ENCODE measurements around the gene CCDC87. TPM values are rescaled to one million over a fixed set of nuclear protein-coding genes. Genes with fewer than 3 reads are reported as not detected.

CCDC87 gene
- total and polyA plus RNA-seq, 2 experiments from 2014 or later, result 0.39 to 1.2 TPM

GRCh38 chr11:66566221-66566620, 26.6 kb downstream of the CCDC87 start (continued):
- TF ChIP-seq REST (IDR thresholded peaks at IDR 0.05; ENCODE audit: unreplicated experiment) (no peak), ZNF114 (CRISPR knock-in tag; IDR thresholded peaks at IDR 0.05) (no peak), EZH2 (IDR thresholded peaks at IDR 0.05; ENCODE audit: low read depth, unreplicated experiment) (no peak), CTCF (conservative IDR thresholded peaks at IDR 0.05; ENCODE audit: low read depth in 2 of 2) (no peak)

- H2AFZ ChIP-seq, result no peak overlapping the region
- H4K20me1 ChIP-seq (replicated peaks; ENCODE audit: insufficient read depth), result no peaks in the 10 kb centered on the region
- H3K27ac ChIP-seq (ENCODE audit: low read depth), result no peak overlapping the region
- Mint-ChIP-seq H3K27ac (no peak overlapping the region), H3K36me3 (ENCODE audit: low read depth) (peaks cover 8% of the 10 kb centered on the region; the same call in 2 of the 3 replicates), H3K4me3 (no peak overlapping the region), H3K9me3 (peaks cover 6% of the 10 kb centered on the region; the same call in 2 of the 3 replicates), H3K27me3 (ENCODE audit: insufficient read depth, low read depth, poor library complexity) (peaks cover 20% of the 10 kb centered on the region), H3K4me1 (peaks cover 8% of the 10 kb centered on the region; the same call in 2 of the 3 replicates)
- DNase-seq (ENCODE audit: low spot score) (no peak), ATAC-seq (no peak)
- H3K36me3 ChIP-seq (ENCODE audit: insufficient read depth), result no peaks in the 10 kb centered on the region
- H3K9me2 ChIP-seq (ENCODE audit: insufficient read depth), result no peaks in the 10 kb centered on the region
- peaks cover 6% of the 10 kb centered on the region; the same call in 1 of the 2 replicates for H3F3A ChIP-seq (replicated peaks; ENCODE audit: low read depth)
- peaks cover 9% of the 10 kb centered on the region for H3K4me1 ChIP-seq (ENCODE audit: insufficient read depth)
- TF ChIP-seq EZH2 (IDR thresholded peaks at IDR 0.05; ENCODE audit: low read depth, unreplicated experiment), result no peak
- no peak for TF ChIP-seq REST (IDR thresholded peaks at IDR 0.05; ENCODE audit: unreplicated experiment)
- H3K4me3 ChIP-seq, result no peak overlapping the region
- H3K79me2 ChIP-seq (replicated peaks; ENCODE audit: insufficient read depth), result no peaks in the 10 kb centered on the region
- no peak overlapping the region for H3K4me2 ChIP-seq
- peaks cover 6% of the 10 kb centered on the region; the same call in 1 of the 2 replicates for H3K27me3 ChIP-seq (ENCODE audit: insufficient read depth)
Measured at GRCh38 chr11:66564984-66565383, 27.9 kb downstream of the CCDC87 start.
